ENCODE data around the gene ACVR1B.

The ACVR1B gene

DNA sequence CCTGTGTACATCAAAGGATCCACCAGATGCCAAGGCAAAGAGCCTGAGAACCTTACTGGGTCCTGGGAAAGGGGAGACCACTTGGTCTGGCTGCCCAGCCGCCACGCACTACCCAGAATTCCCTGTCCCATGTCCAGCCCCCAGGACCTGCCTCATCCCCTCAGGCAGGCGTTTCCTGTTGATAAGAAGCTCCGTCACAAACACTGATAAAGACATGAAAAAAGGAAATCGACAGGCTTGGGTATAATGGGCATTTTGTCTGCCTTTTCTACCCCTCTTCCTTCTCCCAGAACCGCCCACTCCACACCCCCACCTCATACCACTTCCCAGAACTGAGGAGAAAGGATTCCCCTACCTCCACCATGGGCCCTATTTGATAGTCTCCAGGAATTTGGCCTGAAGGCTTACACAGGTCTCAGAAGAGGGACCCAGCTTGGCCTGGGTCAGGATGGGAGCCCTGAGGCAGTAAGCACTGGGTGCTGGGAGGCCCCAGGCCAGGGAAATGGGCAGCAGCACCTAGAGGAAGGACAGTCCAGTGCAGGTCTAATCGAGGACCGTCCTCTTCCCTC lies 25.4 kb upstream of the ACVR1B start:
- Histone ChIP-seq H3K9ac (ENCODE audit: low read length) (no peak overlapping the region), H3K79me2 (ENCODE audit: low read length) (no peaks in the 10 kb centered on the region), H3K4me3 (ENCODE audit: low read length) (no peak overlapping the region), H3K36me3 (replicated peaks; ENCODE audit: low read depth, low read length) (no peaks in the 10 kb centered on the region), H3K27me3 (ENCODE audit: low read depth, low read length) (peaks cover 25% of the 10 kb centered on the region), H3K4me2 (ENCODE audit: low read length) (no peak overlapping the region), H3K27ac (ENCODE audit: low read length) (no peak overlapping the region), H2AFZ (ENCODE audit: low read depth, low read length) (no peak overlapping the region), H3K4me1 (ENCODE audit: low read length) (peaks cover 16% of the 10 kb centered on the region), H4K20me1 (ENCODE audit: insufficient read depth, low read length) (no peaks in the 10 kb centered on the region), H3K9me3 (ENCODE audit: insufficient read depth, low read length) (no peaks in the 10 kb centered on the region)
- no peak for TF ChIP-seq EZH2phosphoT487 (IDR thresholded peaks at IDR 0.05; ENCODE audit: low read depth)
- TF ChIP-seq, protein P1, sequence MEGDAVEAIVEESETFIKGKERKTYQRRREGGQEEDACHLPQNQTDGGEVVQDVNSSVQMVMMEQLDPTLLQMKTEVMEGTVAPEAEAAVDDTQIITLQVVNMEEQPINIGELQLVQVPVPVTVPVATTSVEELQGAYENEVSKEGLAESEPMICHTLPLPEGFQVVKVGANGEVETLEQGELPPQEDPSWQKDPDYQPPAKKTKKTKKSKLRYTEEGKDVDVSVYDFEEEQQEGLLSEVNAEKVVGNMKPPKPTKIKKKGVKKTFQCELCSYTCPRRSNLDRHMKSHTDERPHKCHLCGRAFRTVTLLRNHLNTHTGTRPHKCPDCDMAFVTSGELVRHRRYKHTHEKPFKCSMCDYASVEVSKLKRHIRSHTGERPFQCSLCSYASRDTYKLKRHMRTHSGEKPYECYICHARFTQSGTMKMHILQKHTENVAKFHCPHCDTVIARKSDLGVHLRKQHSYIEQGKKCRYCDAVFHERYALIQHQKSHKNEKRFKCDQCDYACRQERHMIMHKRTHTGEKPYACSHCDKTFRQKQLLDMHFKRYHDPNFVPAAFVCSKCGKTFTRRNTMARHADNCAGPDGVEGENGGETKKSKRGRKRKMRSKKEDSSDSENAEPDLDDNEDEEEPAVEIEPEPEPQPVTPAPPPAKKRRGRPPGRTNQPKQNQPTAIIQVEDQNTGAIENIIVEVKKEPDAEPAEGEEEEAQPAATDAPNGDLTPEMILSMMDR (IDR thresholded peaks at IDR 0.05; ENCODE audit: low read depth, low read length): no peak

DNA sequence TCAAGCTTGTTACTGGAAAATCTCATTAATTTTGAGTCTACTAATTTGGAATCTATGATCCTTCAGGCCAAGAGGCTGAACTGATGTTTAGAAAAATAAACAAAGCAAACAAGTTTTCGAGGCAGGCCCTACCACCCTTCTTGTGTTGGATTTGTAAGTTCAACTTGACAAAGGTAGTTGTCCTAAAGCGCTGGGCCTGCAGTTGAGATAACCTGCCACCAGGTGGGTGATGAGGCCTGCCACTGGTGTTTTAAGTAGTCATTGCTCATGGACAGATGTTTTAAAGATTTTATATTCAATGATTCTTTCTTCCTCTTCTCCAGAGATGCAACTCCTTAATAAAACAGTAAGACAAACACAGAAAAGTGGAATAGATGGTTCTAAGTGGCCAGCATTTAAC lies 24.8 kb upstream of the ACVR1B start:
- no peak overlapping the region for H3K27ac ChIP-seq (ENCODE audit: low read length)
- H3K79me2 ChIP-seq (ENCODE audit: low read length): no peaks in the 10 kb centered on the region
- no peaks in the 10 kb centered on the region for H4K20me1 ChIP-seq (ENCODE audit: insufficient read depth, low read length)
- no peaks in the 10 kb centered on the region for H3K9me3 ChIP-seq (ENCODE audit: insufficient read depth, low read length)
- H3K4me1 ChIP-seq (ENCODE audit: low read length): peaks cover 16% of the 10 kb centered on the region
- no peak overlapping the region for H3K4me3 ChIP-seq (ENCODE audit: low read length)
- H3K9ac ChIP-seq (ENCODE audit: low read length): no peak overlapping the region
- H2AFZ ChIP-seq (ENCODE audit: low read depth, low read length): no peak overlapping the region
- H3K4me2 ChIP-seq (ENCODE audit: low read length): no peak overlapping the region
- no peaks in the 10 kb centered on the region for H3K36me3 ChIP-seq (replicated peaks; ENCODE audit: low read depth, low read length)
- peaks cover 29% of the 10 kb centered on the region for H3K27me3 ChIP-seq (ENCODE audit: low read depth, low read length)
- TF ChIP-seq, protein P1 (IDR thresholded peaks at IDR 0.05; ENCODE audit: low read depth, low read length): peak; percentile 66
- no peak for TF ChIP-seq EZH2phosphoT487 (IDR thresholded peaks at IDR 0.05; ENCODE audit: low read depth)

DNA sequence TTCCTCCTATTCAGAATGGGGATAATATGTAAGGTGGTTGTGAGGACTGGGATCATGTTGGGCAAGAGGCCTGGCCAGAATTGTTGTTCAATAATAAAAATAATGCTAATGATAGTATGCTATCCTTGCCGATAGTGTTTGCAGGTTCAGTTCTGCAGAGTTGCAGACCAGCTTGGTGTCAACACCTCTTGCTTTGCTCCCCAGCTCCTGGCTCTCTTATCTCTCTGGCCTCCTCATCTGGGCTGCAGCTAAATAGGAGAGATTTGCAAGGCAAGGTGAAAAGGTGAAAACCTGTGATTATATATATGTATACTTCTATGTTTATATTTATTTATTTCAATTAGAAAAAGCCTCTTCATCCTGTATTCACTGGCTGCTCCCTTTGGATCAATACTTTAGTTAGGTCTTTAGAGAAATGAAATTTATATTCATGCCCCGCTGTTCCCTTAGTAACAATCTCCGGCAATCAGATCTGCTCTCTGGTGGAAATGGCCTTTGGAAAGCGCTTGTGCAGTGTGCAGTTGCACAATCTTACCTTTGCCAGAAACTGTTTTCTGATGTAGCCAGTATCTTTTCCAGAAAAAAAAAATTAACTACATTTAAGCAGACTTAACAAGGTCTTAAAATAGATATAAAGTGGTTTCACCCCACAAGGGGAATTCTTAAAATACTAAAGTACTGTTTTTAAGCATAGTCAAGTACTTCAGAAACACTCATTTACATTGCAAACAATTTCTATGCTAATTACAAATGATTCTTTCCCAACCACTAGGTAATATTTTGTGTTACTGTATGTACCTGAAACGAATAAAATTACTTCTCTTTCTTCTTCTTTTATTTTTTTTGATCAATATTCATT lies 19.1 kb upstream of the ACVR1B start:
- Histone ChIP-seq H3K4me2 (ENCODE audit: low read length) (0 out of 2 replicates have a peak overlapping the region, but pooled peaks have one; percentile 1), H3K36me3 (replicated peaks; ENCODE audit: low read depth, low read length) (no peaks in the 10 kb centered on the region), H3K79me2 (ENCODE audit: low read length) (no peaks in the 10 kb centered on the region), H2AFZ (ENCODE audit: low read depth, low read length) (no peak overlapping the region), H3K4me1 (ENCODE audit: low read length) (peaks cover 8% of the 10 kb centered on the region), H3K4me3 (ENCODE audit: low read length) (no peak overlapping the region), H3K9ac (ENCODE audit: low read length) (no peak overlapping the region), H4K20me1 (ENCODE audit: insufficient read depth, low read length) (no peaks in the 10 kb centered on the region), H3K9me3 (ENCODE audit: insufficient read depth, low read length) (no peaks in the 10 kb centered on the region), H3K27ac (ENCODE audit: low read length) (no peak overlapping the region), H3K27me3 (ENCODE audit: low read depth, low read length) (peaks cover 25% of the 10 kb centered on the region)
- TF ChIP-seq, protein P1 (IDR thresholded peaks at IDR 0.05; ENCODE audit: low read depth, low read length): no peak
- no peak for TF ChIP-seq EZH2phosphoT487 (IDR thresholded peaks at IDR 0.05; ENCODE audit: low read depth)

DNA sequence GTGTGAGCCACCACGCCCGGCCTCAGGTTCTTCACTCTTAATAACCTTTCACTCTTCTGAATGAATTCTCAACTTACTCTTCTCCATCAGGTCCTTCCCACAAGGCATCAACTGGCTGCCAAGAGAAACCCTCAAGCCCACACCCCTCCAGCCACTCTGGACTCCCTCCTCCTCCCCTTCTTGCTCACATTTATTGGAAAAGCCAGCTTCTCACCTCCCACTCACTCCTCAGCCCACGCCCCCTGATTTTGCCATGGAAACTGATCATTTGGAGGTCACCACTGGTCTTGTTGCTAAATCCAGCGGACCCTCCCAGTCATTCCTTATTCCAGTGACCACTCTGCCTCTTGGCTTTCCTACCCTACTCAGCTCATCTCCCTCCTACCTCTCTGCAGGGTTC lies 17.4 kb upstream of the ACVR1B start:
- Histone ChIP-seq H3K4me3 (ENCODE audit: low read length) (no peak overlapping the region), H3K36me3 (replicated peaks; ENCODE audit: low read depth, low read length) (no peaks in the 10 kb centered on the region), H3K27ac (ENCODE audit: low read length) (no peak overlapping the region), H3K9ac (ENCODE audit: low read length) (no peak overlapping the region), H3K4me2 (ENCODE audit: low read length) (no peak overlapping the region), H2AFZ (ENCODE audit: low read depth, low read length) (no peak overlapping the region), H3K9me3 (ENCODE audit: insufficient read depth, low read length) (no peaks in the 10 kb centered on the region), H4K20me1 (ENCODE audit: insufficient read depth, low read length) (no peaks in the 10 kb centered on the region), H3K27me3 (ENCODE audit: low read depth, low read length) (peaks cover 40% of the 10 kb centered on the region), H3K79me2 (ENCODE audit: low read length) (no peaks in the 10 kb centered on the region), H3K4me1 (ENCODE audit: low read length) (peaks cover 8% of the 10 kb centered on the region)
- no peak for TF ChIP-seq EZH2phosphoT487 (IDR thresholded peaks at IDR 0.05; ENCODE audit: low read depth)
- TF ChIP-seq, protein P1 (IDR thresholded peaks at IDR 0.05; ENCODE audit: low read depth, low read length): no peak

All from OCI-LY3 (cell line).